ENCODE measurements around the gene LIN52.

LIN52 gene

DNA sequence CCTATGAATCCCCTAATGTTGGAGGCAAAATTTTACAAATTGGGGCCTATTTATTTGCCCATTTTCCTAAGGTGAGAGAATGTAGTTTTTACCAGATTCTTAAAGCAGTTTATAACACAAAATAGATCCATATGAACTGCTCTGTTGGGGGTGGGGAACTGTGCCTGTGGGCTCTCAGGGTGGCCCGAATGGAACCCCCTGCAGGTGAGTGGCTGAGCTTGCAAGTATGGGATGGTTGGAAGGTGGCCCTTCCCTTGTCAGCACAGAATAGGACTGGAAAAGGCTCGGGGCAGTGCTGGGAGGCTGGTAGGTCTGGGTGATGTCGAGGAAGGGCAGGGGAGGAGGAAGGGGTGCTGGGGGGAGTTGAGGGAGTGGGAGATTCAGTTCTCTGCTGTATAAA lies 159.4 kb downstream of the LIN52 start:
- no peak for DNase-seq (ENCODE audit: low read depth)
- no peak overlapping the region for H3K4me3 ChIP-seq (ENCODE audit: low read length)
- TF ChIP-seq, protein P1, sequence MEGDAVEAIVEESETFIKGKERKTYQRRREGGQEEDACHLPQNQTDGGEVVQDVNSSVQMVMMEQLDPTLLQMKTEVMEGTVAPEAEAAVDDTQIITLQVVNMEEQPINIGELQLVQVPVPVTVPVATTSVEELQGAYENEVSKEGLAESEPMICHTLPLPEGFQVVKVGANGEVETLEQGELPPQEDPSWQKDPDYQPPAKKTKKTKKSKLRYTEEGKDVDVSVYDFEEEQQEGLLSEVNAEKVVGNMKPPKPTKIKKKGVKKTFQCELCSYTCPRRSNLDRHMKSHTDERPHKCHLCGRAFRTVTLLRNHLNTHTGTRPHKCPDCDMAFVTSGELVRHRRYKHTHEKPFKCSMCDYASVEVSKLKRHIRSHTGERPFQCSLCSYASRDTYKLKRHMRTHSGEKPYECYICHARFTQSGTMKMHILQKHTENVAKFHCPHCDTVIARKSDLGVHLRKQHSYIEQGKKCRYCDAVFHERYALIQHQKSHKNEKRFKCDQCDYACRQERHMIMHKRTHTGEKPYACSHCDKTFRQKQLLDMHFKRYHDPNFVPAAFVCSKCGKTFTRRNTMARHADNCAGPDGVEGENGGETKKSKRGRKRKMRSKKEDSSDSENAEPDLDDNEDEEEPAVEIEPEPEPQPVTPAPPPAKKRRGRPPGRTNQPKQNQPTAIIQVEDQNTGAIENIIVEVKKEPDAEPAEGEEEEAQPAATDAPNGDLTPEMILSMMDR (conservative IDR thresholded peaks at IDR 0.05; ENCODE audit: low read length), result no peak

DNA sequence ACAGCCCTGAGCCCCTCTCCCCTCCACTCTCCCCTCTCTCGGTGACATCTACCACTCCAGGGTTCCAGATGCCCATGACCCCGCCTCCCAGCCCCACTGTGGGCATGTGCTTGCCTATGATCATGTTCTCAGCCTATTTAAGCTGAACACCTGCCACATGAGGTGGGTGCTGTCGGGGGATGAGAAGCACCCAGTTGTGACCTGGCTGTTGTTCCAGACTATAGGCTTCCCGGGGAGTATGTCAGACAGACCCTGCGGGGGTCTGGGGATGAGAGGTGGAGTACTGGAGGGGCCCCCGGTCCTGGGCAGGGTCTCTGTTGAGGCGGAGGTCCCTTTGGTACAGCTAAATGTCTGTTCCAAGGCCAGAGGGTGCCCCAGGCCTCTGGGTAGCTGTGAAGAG lies 160.5 kb downstream of the LIN52 start:
- no peak overlapping the region for H3K4me3 ChIP-seq (ENCODE audit: low read length)
- TF ChIP-seq, protein P1 (conservative IDR thresholded peaks at IDR 0.05; ENCODE audit: low read length), result no peak
- no peak for DNase-seq (ENCODE audit: low read depth)

DNA sequence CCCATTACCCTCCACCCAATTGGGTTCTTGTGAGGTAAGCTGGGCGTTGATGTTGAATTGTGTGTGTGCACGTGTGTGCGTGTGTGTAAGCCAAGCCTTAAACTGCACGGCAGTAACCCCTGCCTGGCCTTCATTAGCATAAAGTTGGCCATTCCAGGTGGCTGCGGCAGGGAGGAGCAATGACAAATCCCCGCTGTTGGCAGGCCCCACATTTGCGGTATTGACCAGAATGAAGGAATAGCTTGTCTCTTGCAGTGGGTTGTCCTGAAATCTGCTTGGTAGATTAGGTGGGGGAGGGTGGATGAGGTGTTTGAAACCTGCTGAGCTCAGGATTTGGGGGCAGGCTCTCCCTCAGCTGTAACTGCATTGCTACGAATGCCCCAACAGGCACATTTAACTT lies 161.8 kb downstream of the LIN52 start:
- TF ChIP-seq, protein P1 (conservative IDR thresholded peaks at IDR 0.05; ENCODE audit: low read length), result no peak
- no peak overlapping the region for H3K4me3 ChIP-seq (ENCODE audit: low read length)
- no peak for DNase-seq (ENCODE audit: low read depth)

DNA sequence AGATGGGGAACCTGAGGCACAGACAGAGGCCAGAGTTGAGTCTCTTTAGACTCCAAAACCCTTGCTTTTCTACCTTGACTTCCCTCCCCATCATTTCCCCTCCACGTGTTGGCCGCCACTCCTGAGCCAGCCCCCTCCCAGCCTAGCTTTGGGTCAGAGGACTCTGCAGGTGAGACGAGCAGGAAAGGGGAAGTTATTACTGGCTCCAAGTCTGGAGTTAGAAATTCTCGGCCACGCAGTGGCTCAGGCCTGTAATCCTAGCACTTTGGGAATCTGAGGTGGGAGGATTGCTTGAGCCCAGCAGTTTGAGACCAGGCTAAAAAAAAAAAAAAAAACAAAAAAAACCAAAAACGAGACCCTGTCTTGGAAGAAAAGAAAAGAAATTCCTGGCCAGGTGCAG lies 163.3 kb downstream of the LIN52 start:
- DNase-seq (ENCODE audit: low read depth), result no peak
- TF ChIP-seq, protein P1 (conservative IDR thresholded peaks at IDR 0.05; ENCODE audit: low read length), result no peak
- H3K4me3 ChIP-seq (ENCODE audit: low read length), result no peak overlapping the region

DNA sequence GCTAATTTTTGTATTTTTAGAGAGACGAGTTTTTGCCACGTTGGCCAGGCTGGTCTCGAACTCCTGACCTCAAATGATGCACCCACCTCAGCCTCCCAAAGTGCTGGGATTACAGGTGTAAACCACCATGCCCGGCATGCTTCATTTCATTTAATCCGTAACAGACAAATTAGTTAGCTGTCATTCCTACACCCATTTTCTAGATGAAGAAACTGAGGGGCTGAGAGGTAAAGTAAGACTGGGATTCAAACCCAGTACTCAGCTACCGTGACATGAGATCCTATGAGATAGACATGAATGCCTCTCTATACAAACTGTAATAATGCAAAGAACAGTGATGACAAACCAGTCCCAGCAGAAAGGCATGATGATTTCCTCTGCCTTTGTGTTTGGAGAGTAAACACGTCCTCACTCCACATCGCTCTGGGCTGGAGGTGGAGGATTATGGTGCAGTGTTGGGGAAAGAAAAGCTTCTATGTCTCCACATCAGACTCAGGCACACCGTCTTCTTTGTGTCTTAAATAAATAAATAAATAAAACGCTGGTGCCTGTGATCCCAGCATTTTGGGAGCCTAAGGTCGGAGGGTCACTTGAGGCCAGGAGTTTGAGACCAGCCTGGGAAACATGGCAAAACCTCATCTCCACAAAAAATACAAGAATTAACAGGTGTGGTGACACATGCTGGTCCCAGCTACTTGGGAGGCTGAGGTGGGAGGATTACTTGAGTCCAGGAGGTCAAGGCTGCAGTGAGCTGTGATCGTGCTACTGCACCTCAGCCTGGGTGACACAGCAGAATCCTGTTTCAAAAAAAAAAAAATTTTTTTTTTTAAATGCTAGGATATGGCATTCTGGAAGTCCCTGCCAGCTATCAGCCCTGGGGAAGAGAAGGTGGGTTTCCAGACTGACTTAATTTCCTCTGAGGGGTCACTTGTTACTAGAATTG lies 164.9 kb downstream of the LIN52 start:
- DNase-seq (ENCODE audit: low read depth), result no peak
- TF ChIP-seq, protein P1 (conservative IDR thresholded peaks at IDR 0.05; ENCODE audit: low read length), result no peak
- no peak overlapping the region for H3K4me3 ChIP-seq (ENCODE audit: low read length)
